HG02798 (cell line): ENCODE measurements around the gene AGPAT1.
"Not testable (repeated sequence)": the region's sequence is repeated elsewhere in the genome, so short reads cannot be mapped to it uniquely, and the experiment has no call there.

ENCODE experiments used
- ATAC-seq: cut with Tn5 transposase; IDR thresholded peaks from one replicate; pipeline ENCODE4 v1.9.1; 2021; ENCODE audit warnings: mild to moderate bottlenecking; ENCODE audit not compliant: unreplicated experiment, poor library complexity

Gene AGPAT1

DNA sequence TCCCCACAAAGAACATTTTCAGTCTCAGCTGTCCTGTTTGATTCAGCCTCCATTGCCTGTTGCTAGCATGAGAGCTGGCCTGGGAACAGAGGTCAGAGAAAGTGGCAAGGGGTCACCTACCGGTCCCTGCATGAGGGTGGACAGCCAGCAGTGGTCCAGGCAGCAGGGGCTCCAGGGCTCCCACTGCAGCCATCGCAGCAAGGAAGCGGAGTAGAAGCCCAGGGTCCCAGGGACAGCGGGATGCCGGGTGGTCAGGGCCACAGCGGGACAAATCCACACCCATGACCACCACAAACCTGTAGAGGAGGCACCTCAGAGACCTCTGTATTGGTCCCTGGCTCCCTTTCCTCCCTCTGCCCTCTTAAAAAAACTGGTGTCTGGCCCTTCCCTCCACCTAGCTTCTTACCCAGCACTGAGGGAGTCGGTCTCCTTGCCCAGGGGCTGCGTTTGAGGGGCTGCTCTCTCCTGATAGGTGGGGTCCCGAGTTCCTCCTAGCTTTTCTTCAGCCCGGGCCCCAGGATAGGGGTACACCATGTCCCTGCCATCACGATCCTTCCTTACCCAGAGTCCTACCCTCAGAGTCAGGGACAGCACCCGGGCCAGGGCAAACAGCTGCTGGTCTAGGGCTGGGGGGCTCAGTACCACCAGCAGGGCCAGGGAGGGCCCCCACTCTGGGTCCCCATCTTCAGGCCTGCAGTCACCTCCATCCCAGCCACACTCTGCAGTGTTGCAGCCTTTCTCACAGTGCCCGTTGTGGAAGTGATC, 25.0 kb upstream of the AGPAT1 start:
- ATAC-seq = no peak

DNA sequence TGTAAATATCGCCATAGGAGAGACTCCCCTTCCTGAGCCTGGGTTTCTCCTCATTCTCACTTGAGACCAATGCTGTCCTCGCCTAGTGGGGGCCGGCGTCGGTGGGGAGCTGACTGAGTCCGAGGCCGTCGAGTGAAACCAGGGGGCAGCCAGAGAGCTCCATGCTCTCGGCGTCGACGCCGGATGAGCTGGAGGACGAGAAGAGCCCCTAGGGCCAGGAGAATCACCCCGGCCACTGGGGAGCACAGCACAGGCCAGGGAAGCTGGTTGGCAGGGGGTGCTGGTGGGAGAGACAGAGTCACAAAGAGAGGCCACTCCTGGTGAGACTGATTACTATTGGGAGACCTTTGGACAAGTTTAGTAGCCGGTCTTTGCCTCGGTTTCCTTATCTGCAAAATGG, 23.0 kb upstream of the AGPAT1 start:
- no peak for ATAC-seq

DNA sequence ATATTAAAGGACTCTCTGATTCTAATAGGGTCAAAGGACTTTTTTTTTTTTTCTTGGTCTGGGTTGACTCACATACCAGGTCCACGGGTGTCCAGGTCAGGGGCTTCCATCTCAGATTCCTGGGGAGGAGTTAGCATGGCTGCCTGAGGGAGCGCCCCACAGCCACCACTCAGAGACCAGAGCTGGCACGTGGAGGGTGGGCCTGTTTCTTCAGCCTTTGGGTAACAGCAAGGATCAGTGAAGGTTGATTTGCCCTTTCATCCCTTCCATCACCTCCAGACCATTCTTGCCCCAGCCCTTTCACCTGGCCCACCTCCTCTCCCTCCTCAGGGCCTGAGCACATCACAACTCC, 22.4 kb upstream of the AGPAT1 start:
- ATAC-seq = no peak

DNA sequence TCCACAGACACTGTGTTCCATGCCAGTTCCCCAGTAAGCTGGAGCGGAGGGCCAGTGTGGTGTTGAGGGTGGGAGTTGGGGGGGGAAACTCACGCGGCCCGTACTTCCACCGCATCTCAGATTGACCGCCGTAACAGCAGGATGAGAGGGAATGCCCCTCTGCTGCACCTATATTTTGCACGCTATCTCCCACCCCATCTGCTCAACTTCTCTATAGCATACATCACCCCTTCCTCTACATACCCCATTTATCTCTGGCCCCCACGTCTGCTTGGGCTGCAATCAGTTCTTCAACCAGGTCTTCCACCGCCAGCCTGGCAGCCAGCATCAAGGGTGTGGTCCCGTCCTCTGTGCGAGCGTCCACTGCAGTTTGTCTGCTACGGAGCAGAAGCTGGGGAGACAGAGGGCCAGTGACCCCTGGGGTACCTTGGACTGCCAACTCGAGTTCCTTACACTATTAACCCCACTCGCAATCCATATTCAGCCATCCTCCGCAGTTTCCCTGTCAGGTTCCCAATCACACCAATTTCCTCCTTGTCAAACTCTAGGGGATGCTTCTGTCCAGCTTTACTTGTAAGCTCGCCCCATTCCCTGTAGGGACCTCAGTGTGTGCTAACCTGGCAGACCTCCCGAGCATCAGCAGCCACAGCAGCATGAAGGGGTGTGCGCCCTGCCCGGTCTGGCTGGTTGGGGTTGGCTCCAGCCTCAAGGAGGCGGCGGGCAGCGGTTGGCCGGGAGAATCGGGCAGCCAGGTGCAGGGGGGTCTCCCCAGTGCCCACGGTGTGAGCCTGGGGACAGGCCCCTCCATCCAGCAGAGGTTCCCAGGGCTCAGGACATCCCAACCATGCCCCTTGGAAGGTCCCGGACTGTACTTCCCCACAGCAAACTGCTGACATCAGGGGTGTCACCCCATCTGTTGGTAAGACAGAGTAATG, 21.1 kb upstream of the AGPAT1 start:
- ATAC-seq = no peak

DNA sequence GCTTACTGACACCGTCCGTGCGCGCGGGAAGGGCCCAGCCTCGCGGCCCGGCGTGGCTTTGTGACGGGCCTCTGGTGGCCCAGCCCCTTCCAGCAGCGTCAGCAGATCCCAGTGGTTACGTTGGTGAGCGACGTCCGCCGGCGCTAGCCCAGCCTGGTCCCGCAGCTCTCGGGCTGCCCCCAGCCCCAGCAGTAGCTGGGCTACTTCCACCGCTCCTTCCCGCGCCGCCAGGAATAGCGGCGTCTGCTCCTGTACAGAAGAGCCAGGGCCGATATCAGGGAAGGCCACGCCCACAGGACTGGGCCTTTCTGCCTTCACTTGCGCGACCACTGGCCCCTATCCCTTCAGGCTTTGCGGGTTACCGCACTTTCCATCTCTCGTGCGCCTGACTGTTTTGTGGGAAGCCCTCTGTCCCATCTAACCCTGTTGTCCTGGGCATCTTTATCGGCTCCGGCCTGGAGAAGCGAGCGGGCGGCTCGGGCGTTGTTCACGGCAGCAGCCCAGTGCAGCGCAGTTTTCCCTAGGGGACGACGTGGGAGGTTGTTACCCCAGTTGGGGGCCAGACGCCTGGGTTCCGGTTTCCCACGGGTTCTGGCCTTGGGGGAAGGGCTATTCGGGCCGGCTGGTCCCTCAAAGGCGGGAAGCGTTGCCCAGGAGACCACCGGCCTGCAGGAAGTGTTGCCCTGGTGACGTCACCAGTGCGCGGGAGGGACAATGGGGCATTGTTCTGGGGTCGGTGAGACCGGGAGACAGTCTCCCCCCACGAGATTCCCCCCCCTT, 20.2 kb upstream of the AGPAT1 start:
- peak; percentile 13 for ATAC-seq

DNA sequence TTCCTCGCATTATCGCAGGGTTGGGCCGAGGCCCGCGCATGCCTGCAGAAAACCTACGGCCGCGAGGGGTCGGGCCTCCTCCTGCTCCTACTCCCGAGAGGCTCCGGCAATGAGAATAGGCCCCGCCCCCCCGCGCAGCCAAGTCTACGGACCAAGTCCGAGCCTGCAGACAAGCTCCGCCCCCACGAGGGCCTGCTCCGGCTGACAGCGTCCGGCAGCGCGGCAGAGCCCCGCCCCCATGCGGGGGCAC, 19.7 kb upstream of the AGPAT1 start:
- peak; percentile 89 for ATAC-seq

DNA sequence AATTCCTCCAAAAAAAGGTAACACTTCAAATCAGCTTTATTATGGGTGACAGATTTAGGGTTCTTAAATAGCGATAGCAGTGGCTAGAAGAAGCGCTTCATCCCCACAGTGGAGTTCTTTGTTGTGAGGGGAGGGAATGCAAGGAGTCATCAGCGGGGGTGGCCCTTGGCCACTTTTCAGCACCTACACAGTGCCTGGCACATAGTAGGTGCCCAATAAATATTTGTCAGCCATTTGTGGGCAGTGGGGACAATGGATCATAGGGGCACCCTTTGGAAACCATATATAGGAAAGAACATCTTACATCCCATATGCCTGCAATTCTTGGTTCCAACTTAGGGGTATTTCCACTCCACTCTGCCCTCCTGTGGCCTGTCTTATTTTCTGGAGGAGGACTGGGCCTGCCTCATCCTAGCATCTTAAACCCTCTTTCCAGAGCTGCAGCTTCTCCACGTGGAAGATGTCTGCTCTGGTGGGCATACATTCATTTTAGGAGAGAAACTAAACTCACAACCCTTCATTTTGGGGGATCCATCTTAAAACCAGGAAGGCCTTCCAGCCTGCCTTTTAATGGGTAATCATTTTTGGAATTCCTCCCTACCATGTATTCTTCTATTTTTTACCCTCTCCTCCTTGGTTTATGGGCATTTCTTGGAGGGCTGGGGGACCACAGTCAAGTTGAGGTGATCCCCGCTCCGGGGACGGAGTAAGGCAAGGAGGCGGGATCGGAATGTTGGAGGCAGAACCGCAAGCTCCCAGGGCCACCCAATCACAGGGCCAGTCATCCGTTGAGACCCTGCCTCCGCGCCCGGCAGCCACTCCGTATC, 19.2 kb upstream of the AGPAT1 start:
- ATAC-seq = no peak

DNA sequence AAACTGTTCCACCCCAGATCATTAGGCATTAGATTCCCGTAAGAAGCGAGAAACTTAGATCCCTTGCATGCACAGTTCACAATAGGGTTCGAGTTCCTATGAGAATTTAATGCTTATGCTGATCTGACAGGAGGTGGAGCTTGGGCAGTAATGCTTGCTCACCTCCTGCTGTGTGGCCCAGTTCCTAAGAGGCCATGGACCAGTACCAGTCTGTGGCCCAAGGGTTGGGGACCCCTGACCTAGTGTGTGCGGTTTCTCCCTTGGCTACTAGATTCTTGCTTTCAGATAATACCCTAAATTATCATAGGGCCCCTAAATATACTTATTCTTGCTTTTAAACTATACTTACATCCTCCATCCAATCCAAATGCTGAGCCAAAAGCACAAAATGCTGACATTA, 18.5 kb upstream of the AGPAT1 start:
- ATAC-seq = no peak

DNA sequence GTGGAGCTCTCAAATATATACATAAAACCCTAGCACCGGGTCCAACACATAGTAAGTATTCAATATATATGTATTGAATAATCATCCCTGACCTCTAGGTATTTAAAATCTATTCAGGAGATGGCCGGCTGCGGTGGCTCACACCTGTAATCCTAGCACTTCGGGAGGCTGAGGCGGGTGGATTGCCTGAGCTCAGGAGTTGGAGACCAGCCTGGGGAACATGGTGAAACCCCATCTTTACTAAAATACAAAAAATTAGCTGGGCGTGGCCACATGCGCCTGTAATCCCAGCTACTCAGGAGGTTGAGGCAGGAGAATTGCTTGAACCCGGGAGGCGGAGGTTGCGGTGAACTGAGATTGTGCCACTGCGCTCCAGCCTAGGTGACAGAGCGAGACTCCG, 17.2 kb upstream of the AGPAT1 start:
- not testable (repeated sequence) for ATAC-seq

DNA sequence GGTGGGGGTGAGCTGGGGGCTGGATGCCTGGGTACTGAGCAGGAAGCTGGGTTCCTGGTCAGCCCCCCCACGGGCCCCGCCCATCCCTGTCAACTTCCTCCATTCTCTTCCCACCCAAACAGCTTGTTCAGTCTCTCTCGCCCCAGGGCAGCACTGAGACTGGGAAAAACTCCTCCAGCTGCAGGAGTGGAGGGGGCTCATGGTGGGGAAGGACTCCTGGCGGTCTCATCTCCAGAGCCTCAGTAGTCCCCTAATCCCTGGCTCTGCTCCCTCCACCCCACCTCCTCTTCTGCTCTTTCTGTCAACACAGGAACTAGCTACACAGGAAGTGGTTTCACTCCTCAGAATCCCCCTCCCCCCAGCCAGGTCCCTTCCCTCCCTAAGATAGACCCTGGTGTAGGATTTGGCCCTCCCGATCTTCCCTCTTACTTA, 16.7 kb upstream of the AGPAT1 start, which contains the start of gene GPSM3:
TSS of gene GPSM3 (minus strand) at position 36 of the 432 bp plus-strand sequence. CDS start 130 bp downstream, outside the sequence.
- no peak for ATAC-seq

DNA sequence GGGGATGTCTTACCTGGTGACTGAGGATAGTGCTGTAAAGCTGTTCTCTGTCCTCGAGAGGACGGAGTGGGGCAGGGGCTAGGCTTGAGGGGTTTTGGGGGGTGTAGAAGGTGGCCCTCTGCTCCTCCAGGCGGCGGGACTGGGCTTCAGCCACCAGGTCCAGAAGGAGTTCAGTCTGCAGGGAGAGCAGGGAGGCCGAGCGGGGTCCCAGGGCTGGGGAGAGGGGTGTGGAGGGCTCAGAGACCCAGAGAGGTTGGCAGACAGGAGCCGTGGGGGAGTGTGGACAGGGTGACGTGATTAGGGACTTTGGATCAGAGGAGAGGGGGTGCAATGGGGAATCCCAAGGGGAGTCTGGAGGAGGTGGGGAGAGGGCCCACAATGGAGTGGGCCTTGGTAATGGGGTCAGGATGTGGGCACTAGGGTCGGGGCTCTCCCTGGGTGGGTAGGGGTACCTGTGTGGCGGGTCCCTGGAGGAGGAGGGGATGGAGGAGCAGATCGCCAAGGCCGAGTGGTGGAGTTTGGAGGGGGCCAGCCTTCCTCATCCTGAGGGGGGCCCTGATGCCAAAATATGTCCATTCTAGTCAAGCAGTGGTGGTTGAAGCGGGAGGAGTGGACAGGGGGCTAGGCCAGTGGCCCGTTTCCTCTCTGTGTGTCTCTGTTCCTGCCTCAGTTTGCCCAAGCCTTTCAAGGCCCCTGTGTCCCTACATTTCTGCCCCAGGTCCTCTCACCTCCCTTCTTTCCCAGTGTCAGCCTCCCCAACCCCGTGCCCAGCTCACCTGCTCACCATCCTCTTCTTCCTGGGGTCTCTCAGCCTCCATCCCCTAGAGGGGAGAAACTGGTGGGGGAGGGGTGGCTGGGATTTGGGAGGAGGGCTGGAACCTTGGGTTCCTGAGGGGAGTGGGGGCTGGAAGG, 16.1 kb upstream of the AGPAT1 start:
- ATAC-seq = no peak

DNA sequence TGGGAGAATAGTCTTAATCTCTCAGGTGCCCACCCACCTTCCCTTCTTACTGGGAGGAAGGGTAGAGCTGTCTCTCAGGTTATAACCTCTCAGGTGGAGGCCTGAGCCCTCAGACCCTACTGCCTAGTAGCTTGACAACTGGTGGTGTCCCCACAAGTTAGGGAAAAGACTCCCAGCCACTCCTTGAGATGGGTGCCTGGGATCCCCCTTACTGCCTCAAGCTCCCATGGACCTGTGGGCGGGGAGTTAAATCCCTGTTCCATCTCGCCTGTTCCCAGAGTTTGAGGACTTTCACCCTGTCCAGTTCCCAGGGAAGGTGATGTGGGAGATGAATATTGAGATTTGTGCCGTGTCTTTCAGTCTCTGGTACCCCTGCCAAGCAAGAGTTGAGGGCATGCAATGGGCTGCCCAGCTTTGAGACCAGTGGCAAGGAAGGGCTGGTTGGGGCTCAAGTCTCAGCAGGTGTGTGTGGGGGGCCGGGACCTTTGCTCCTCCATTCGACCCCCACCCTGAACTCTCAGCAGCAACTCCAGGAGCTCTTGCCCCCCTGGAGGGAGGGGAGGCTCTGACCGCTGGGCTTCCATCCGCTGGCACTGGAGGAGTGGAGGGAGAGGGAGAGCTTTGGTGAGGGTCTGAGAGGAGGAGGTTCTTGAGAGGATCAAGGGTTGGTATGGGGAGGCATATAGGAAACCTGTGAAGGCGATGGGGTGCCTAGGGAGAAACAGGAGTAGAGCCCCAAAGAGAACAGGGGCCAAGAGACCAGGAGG, 15.2 kb upstream of the AGPAT1 start:
- ATAC-seq = no peak

DNA sequence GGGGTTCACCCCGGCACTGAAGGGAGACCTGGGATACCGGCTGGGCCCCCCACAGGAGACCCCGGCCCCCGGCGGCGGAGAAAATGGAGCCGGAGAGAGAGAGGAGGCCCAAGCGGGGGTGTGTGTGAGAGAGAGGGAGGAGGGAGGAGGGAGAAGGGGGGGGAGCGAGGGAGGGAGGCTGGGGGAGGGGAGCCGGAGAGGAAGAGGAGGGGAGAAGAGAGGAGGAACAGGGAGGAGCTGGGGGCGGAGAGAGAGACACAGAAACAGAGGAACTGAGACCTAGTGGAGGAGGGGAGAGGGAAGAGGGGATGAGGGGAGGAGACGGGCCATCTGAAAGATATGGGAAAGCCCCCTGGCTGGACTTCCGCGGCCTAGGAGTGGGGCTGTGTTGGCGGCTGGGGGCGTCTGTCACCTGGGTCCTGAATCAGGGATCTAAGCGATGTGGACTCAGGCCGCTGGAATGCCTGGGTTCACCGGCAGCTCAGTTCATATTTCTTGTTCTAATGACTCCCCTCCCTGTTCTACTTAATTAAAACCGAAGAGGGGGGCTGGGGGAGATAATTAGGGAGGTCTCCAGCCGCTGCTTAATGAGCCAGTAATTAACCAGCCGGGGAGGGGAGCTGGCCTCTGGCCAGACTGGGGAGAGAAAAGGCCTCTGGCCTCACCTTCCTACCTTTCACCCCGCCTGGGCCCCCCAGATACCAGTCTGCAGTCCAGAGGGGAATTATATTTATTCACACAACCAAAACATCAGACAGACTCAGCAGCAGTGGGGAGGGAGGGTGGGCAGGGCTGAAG, 14.4 kb upstream of the AGPAT1 start, which contains the start of gene PBX2:
TSS of gene PBX2 (minus strand) at position 149 of the 798 bp plus-strand sequence. CDS start 287 bp downstream, outside the sequence.
- ATAC-seq = peak; percentile 73

DNA sequence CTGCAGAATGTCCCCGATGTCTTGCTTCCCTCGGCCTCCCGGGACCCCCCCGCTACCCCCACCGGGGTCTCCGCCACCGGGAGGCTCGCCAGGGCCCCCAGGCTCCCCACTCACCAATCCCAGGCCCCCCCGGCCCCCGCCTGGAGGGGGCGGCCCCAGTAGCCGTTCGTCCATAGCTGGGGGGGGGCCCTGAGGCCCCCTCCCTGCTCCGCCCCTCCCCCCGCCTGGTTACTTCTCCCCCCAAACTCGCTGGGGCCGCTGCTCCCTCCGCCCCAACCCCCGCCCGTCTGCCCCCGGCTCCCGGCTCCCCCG, 13.8 kb upstream of the AGPAT1 start:
- ATAC-seq = no peak

DNA sequence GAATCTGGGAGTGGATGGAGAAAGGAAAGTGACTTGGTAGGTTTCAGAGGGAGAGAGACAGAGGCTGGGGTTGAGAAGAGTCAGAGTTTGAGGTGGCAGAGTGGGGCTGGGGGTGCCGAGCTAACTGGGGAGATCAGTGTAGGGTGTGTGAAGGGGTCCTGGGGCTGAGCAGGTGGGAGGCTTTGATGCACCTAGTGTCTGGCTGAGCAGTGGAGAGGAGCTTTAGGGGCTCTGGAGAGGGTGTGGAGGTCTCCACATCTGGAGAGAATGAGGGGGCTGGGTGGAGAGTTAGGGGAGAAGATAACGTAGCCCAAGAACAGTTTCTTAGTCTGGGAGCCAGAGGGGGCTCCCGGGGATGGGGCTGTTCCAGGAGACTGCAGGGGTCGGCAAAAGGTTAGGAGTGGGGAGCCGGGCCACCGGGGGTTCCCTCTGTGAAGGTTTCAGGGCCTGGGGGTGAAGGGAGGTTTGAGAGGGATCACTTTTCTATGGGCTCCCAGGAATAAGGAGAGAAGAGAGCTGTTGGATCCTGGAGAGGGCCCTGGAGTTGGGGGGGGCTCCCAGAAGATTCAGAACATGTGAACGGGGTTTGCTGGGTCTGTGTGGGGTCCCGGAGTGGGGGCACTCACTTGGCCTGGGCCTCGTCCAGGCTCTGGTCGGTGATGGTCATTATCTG, 13.3 kb upstream of the AGPAT1 start:
- no peak for ATAC-seq

DNA sequence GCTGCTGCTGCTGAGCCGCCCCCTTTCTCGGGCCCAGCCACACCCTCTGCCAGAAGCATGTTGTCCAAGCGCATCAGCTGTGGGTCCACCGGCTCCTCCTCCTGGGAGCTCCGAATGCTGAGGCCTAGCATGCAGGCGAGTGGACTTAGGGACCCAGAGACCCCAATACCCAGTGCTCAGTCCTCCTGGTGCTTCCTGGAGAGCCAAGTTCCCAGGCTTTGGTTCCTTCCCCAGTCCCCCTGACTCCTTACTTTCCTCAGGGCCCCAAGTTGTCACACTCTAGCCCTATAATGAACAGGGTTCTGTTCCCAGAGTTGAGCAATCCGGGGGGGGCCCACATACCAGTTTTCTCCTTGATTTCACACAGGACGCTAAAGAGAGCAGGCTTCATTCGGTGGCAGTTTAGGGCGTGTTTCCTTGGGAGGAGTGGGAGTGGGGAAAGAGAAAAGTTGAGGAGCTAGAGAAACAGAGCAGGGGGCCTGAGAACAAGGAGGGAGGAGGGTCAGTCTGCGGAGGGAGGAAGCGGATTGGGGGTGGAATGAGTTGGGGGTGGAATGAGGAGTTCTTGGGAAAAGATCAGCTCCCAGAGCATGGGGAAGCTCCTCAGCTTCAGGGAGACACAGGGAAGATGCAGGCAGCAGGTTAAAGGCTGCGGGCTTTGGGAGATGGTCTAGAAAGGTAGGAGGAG, 12.6 kb upstream of the AGPAT1 start:
- no peak for ATAC-seq
